Trophoblast cell (in vitro differentiated cells and primary cell): ENCODE data around the gene AXIN2.

Experiments used
- DNase-seq, 2 donors: peaks; one replicate each; pipeline ENCODE4 v3.0.0-alpha.2; 2016
- H2AFZ ChIP-seq: 2 replicates; pipeline ENCODE4 v1.6.1; 2013; ENCODE audit warnings: low read length, moderate library complexity, mild to moderate bottlenecking; ENCODE audit not compliant: insufficient read depth, poor library complexity
- H2AK5ac ChIP-seq: 2 replicates; pipeline ENCODE4 v1.6.1; 2013; ENCODE audit warnings: mild to moderate bottlenecking, low read length
- H2BK120ac ChIP-seq: 2 replicates; pipeline ENCODE4 v1.6.1; 2013; ENCODE audit warnings: low read length, mild to moderate bottlenecking, moderate library complexity; ENCODE audit not compliant: insufficient read depth, poor library complexity
- H2BK12ac ChIP-seq: 2 replicates; pipeline ENCODE4 v1.6.1; 2013; ENCODE audit warnings: mild to moderate bottlenecking, low read length, moderate library complexity
- H2BK5ac ChIP-seq: 2 replicates; pipeline ENCODE4 v1.6.1; 2013; ENCODE audit warnings: low read length, low read depth, moderate library complexity, mild to moderate bottlenecking; ENCODE audit not compliant: poor library complexity
- H3K14ac ChIP-seq: 2 replicates; pipeline ENCODE4 v1.6.1; 2013; ENCODE audit warnings: mild to moderate bottlenecking, low read length
- H3K18ac ChIP-seq: 2 replicates; pipeline ENCODE4 v1.6.1; 2013; ENCODE audit warnings: mild to moderate bottlenecking, low read length
- H3K23ac ChIP-seq: 2 replicates; pipeline ENCODE4 v1.6.1; 2013; ENCODE audit warnings: low read length
- H3K27ac ChIP-seq: 2 replicates; pipeline ENCODE4 v1.5.1; 2013; ENCODE audit warnings: low read depth, mild to moderate bottlenecking, inconsistent platforms, low read length, moderate library complexity
- H3K27me3 ChIP-seq: 2 replicates; pipeline ENCODE4 v1.6.1; 2013; ENCODE audit warnings: inconsistent platforms, mild to moderate bottlenecking, low read length, moderate library complexity; ENCODE audit not compliant: insufficient read depth
- H3K36me3 ChIP-seq, 2 experiments: 1 replicate in 1 of 2; 2 replicates in 1 of 2; pipeline ENCODE4 v1.6.1; 2013; ENCODE audit warnings: low read length in 2 of 2, mild to moderate bottlenecking in 2 of 2, moderate library complexity in 1 of 2; ENCODE audit not compliant: insufficient read depth in 2 of 2, control insufficient read depth in 1 of 2
- H3K4ac ChIP-seq: 2 replicates; pipeline ENCODE4 v1.6.1; 2013; ENCODE audit warnings: low read depth, mild to moderate bottlenecking, low read length, moderate library complexity
- H3K4me1 ChIP-seq, 2 experiments: 1 replicate in 1 of 2; 2 replicates in 1 of 2; pipeline ENCODE4 v1.6.1; 2013; ENCODE audit warnings: low read length in 2 of 2, mild to moderate bottlenecking in 2 of 2, moderate library complexity in 1 of 2; ENCODE audit not compliant: insufficient read depth in 2 of 2, control insufficient read depth in 1 of 2
- H3K4me2 ChIP-seq: 2 replicates; pipeline ENCODE4 v1.6.1; 2013; ENCODE audit warnings: inconsistent platforms, mild to moderate bottlenecking, low read length, moderate library complexity
- H3K4me3 ChIP-seq: 2 replicates; pipeline ENCODE4 v1.5.1; 2013; ENCODE audit warnings: mild to moderate bottlenecking, low read depth, low read length, inconsistent platforms
- H3K79me1 ChIP-seq: one replicate; pipeline ENCODE4 v1.6.1; 2013; ENCODE audit warnings: low read length
- H3K79me2 ChIP-seq: 2 replicates; pipeline ENCODE4 v1.6.1; 2013; ENCODE audit warnings: low read length, mild to moderate bottlenecking; ENCODE audit not compliant: control insufficient read depth, insufficient read depth, poor library complexity
- H3K9ac ChIP-seq: 2 replicates; pipeline ENCODE4 v1.6.1; 2013; ENCODE audit warnings: mild to moderate bottlenecking, low read length
- H3K9me3 ChIP-seq: 2 replicates; pipeline ENCODE4 v1.6.1; 2013; ENCODE audit warnings: low read depth, mild to moderate bottlenecking, control low read depth, inconsistent platforms, low read length; ENCODE audit not compliant: insufficient read depth
- H4K12ac ChIP-seq: 2 replicates; pipeline ENCODE4 v1.6.1; 2013; ENCODE audit warnings: low read depth, mild to moderate bottlenecking, low read length, moderate library complexity
- H4K8ac ChIP-seq: 2 replicates; pipeline ENCODE4 v1.6.1; 2013; ENCODE audit warnings: low read depth, mild to moderate bottlenecking, low read length, moderate library complexity
- H4K91ac ChIP-seq: one replicate; pipeline ENCODE4 v1.6.1; 2013; ENCODE audit warnings: low read depth, mild to moderate bottlenecking, low read length, moderate library complexity
- WGBS: extraction: QIAGEN DNeasy Blood & Tissue Kit; methylation state at CpG from one replicate; pipeline ENCODE4 v1.1.7; 2013; ENCODE audit warnings: missing lambda C conversion rate; ENCODE audit not compliant: insufficient read length, insufficient coverage; ENCODE audit errors: extremely low coverage; 5-methylcytosine and 5-hydroxymethylcytosine counted together

The AXIN2 gene

DNA sequence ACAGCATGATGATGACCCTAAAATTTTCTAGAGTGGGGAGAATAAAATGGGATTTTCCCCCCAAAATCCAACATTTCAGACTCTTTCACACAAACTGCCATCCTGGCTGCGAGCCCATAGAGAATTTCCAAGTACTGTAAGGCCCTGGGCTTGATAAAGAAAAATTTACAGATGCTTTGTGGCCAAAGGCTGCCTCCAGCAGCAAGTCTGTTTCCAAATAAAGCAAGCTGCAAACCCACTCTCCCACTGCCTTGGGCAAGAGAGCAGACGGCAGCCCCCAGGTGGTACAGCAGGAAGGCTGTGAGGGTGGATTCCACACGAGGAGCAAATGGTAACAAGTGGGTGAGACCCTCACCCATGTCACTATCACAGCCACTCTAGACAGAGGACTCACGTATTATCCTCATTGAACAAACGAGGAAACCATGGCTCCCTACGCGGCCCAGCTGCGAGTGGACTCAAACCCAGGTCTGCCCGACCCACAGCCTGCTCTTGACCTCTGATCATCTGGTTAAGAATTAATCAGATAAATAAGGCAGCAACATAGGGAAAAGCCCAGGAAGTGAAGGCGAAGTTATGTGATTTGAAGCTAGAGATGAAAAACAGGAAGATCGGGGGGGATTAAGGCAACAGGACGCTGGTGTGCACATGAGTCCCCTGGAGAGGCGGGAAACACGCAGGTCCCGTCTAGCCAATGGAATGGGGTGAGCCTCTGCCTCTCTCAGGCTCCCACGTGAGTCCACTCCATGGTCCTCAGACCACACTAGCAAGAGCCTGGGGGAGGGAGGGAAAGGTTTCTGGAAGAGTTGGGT, 37.4 kb downstream of the AXIN2 start:
- Histone ChIP-seq H2BK5ac (no peak overlapping the region), H2AFZ (peak overlapping the region; percentile 30), H3K36me3 (peaks cover 2 to 3% of the 10 kb centered on the region in 2 experiments), H3K4me3 (no peak overlapping the region), H4K12ac (no peak overlapping the region), H2AK5ac (no peak overlapping the region), H3K9me3 (peaks cover 2% of the 10 kb centered on the region), H2BK12ac (peak overlapping the region; percentile 67), H2BK120ac (peak overlapping the region; percentile 20), H3K4ac (no peak overlapping the region), H3K79me1 (peaks cover 11% of the 10 kb centered on the region), H3K14ac (peak overlapping the region; percentile 12), H3K4me2 (no peak overlapping the region), H3K23ac (no peak overlapping the region), H3K79me2 (no peaks in the 10 kb centered on the region), H3K27ac (no peak overlapping the region), H3K9ac (no peak overlapping the region), H3K4me1 (peaks cover 9 to 14% of the 10 kb centered on the region in 2 experiments), H3K27me3 (no peaks in the 10 kb centered on the region), H3K18ac (no peak overlapping the region), H4K8ac (no peak overlapping the region), H4K91ac (peak overlapping the region; percentile 13)
- no peak for DNase-seq
- WGBS: no CpG with 5 or more reads among the region's 16 CpGs

DNA sequence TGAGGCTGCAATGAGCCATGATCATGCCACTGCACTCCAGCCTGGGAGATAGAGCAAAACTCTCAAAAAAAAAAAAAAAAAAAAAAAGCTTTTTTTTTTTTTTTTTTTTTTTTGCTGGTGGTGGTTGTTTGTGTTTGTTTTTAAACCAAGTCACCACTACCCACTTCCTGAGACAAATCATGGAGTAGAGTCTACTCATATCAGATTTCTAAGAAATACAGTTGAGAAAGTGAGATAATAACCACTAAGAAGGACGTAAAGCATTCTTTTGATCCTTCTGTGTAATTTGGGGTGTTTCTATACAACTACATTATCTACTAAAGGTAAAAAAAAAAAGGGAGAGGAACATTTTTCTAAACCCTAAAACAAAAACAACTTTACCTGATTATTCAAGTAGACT, 38.0 kb downstream of the AXIN2 start:
- DNase-seq: no peak
- H2AFZ ChIP-seq: no peak overlapping the region
- peaks cover 7 to 11% of the 10 kb centered on the region in 2 experiments for H3K4me1 ChIP-seq
- H3K4me3 ChIP-seq: no peak overlapping the region
- no peak overlapping the region for H2BK5ac ChIP-seq
- H2BK12ac ChIP-seq: no peak overlapping the region
- H3K79me2 ChIP-seq: no peaks in the 10 kb centered on the region
- H3K9me3 ChIP-seq: peaks cover 2% of the 10 kb centered on the region
- H3K27ac ChIP-seq: no peak overlapping the region
- no peak overlapping the region for H3K23ac ChIP-seq
- no peak overlapping the region for H3K4me2 ChIP-seq
- no peak overlapping the region for H4K91ac ChIP-seq
- H4K12ac ChIP-seq: no peak overlapping the region
- no peak overlapping the region for H4K8ac ChIP-seq
- peaks cover 0 to 2% of the 10 kb centered on the region in 2 experiments for H3K36me3 ChIP-seq
- no CpG with 5 or more reads among the region's 1 CpG for WGBS
- H3K4ac ChIP-seq: no peak overlapping the region
- H2BK120ac ChIP-seq: no peak overlapping the region
- no peak overlapping the region for H2AK5ac ChIP-seq
- no peak overlapping the region for H3K9ac ChIP-seq
- H3K18ac ChIP-seq: no peak overlapping the region
- peaks cover 6% of the 10 kb centered on the region for H3K79me1 ChIP-seq
- no peaks in the 10 kb centered on the region for H3K27me3 ChIP-seq
- H3K14ac ChIP-seq: no peak overlapping the region

- Histone ChIP-seq H2BK5ac (no peak overlapping the region), H4K12ac (no peak overlapping the region), H3K4me3 (no peak overlapping the region), H3K14ac (peak overlapping the region; percentile 28), H3K79me1 (peaks cover 6% of the 10 kb centered on the region), H2BK120ac (peak overlapping the region; percentile 41), H3K18ac (peak overlapping the region; percentile 29), H3K79me2 (no peaks in the 10 kb centered on the region), H2AFZ (no peak overlapping the region), H2BK12ac (peak overlapping the region; percentile 51), H3K4me1 (peaks cover 7 to 11% of the 10 kb centered on the region in 2 experiments), H3K36me3 (no peaks in the 10 kb centered on the region), H2AK5ac (no peak overlapping the region), H3K27ac (no peak overlapping the region), H3K23ac (no peak overlapping the region), H3K9ac (no peak overlapping the region), H4K91ac (peak overlapping the region; percentile 74), H3K27me3 (no peaks in the 10 kb centered on the region), H3K9me3 (peaks cover 2% of the 10 kb centered on the region), H3K4ac (no peak overlapping the region), H4K8ac (peak overlapping the region; percentile 22), H3K4me2 (no peak overlapping the region)
- no CpG with 5 or more reads among the region's 14 CpGs for WGBS
- DNase-seq: no peak
Measured at GRCh38 chr17:65522751-65523404, 38.6 kb downstream of the AXIN2 start.

DNA sequence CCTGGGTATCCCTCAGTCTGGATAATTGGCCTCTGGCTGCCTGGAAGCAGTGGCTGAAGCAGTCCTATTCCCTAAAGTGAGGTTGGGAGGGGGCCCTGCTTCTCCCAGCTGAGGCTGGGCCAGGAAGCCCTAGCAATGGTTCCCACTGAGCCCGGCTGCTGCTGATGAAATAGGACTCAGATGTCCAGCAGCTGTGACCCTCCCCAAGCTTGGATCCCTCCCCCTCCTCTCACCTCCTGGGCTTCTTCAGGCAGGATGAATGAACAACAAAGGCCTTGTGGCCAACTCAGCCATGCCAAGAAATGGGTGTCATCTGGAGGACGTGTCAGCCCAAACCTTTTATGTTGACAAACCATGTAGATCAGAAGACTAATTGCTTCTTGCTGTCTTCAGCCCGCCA, 42.0 kb downstream of the AXIN2 start:
- no peak for DNase-seq
- Histone ChIP-seq H3K79me1 (peaks cover 16% of the 10 kb centered on the region), H4K91ac (no peak overlapping the region), H2AK5ac (no peak overlapping the region), H3K4me2 (no peak overlapping the region), H3K36me3 (no peaks in the 10 kb centered on the region), H3K79me2 (no peaks in the 10 kb centered on the region), H3K4me3 (no peak overlapping the region), H3K9ac (no peak overlapping the region), H3K4me1 (peaks cover 17 to 20% of the 10 kb centered on the region in 2 experiments), H3K14ac (no peak overlapping the region), H2BK120ac (no peak overlapping the region), H3K23ac (no peak overlapping the region), H3K9me3 (no peaks in the 10 kb centered on the region), H4K8ac (no peak overlapping the region), H3K18ac (no peak overlapping the region), H4K12ac (no peak overlapping the region), H3K27me3 (no peaks in the 10 kb centered on the region), H3K4ac (no peak overlapping the region), H2BK12ac (no peak overlapping the region), H2AFZ (no peak overlapping the region), H3K27ac (no peak overlapping the region), H2BK5ac (no peak overlapping the region)
- WGBS: no CpG with 5 or more reads among the region's 3 CpGs
